RPMI8226 (cell line): ENCODE measurements around the gene GABRA4.

Source experiments
- DNase-seq: peaks from one replicate; pipeline ENCODE4 v3.0.0-alpha.2; 2015

The GABRA4 gene

GRCh38 chr4:46993075-46994006 is at the start of gene GABRA4:
GABRA4 (minus strand) TSS chr4:46993581; CDS start chr4:46993424, 157 bp downstream.
- DNase-seq = no peak

- DNase-seq = no peak
Measured at GRCh38 chr4:47040828-47041227, 47.4 kb upstream of the GABRA4 start.

GRCh38 chr4:47038263-47038662 is 44.9 kb upstream of the GABRA4 start:
- DNase-seq = no peak

- peak; percentile 21 for DNase-seq
Measured at GRCh38 chr4:47032405-47033106, 39.2 kb upstream of the GABRA4 start.

- no peak for DNase-seq
Measured at GRCh38 chr4:47031751-47032404, 38.5 kb upstream of the GABRA4 start.

GRCh38 chr4:47031011-47031678 is 37.8 kb upstream of the GABRA4 start, which contains the start of gene GABRB1:
GABRB1 (plus strand) TSS chr4:47031567.
- DNase-seq = no peak

GRCh38 chr4:47017494-47017893 is 24.1 kb upstream of the GABRA4 start:
- DNase-seq = no peak

- DNase-seq = no peak
Measured at GRCh38 chr4:47017081-47017480, 23.7 kb upstream of the GABRA4 start.

GRCh38 chr4:47013373-47013772 is 20.0 kb upstream of the GABRA4 start:
- DNase-seq = no peak

GRCh38 chr4:47012676-47013075 is 19.3 kb upstream of the GABRA4 start:
- DNase-seq = no peak

- DNase-seq = peak; percentile 7
Measured at GRCh38 chr4:47010912-47011446, 17.6 kb upstream of the GABRA4 start.

GRCh38 chr4:47010347-47010911 is 17.0 kb upstream of the GABRA4 start:
- no peak for DNase-seq

GRCh38 chr4:47002580-47002979 is 9.2 kb upstream of the GABRA4 start:
- no peak for DNase-seq

- no peak for DNase-seq
Measured at GRCh38 chr4:47000406-47000805, 7.0 kb upstream of the GABRA4 start.

GRCh38 chr4:46999566-46999965 is 6.2 kb upstream of the GABRA4 start:
- DNase-seq = no peak

GRCh38 chr4:46994007-46994405 is 625 bp upstream of the GABRA4 start:
- no peak for DNase-seq

- DNase-seq = no peak
Measured at GRCh38 chr4:46992338-46992737, 1.0 kb downstream of the GABRA4 start.

- no peak for DNase-seq
Measured at GRCh38 chr4:46986922-46987638, 6.3 kb downstream of the GABRA4 start.

- no peak for DNase-seq
Measured at GRCh38 chr4:46984781-46985180, 8.6 kb downstream of the GABRA4 start.

- no peak for DNase-seq
Measured at GRCh38 chr4:46980851-46981250, 12.5 kb downstream of the GABRA4 start.

- DNase-seq = no peak
Measured at GRCh38 chr4:46979726-46980125, 13.7 kb downstream of the GABRA4 start.

GRCh38 chr4:46979283-46979682 is 14.1 kb downstream of the GABRA4 start:
- DNase-seq = no peak
